ENCODE measurements around the gene SLC29A1. TPM values are rescaled to one million over a fixed set of nuclear protein-coding genes. Genes with fewer than 3 reads are reported as not detected.
A peak's percentile ranks its signal among the peaks of the same experiment; 100 is the strongest.

SLC29A1 gene
- total and polyA plus RNA-seq, 9 of the 15 experiments (the other 6 are each of a cell fraction or from before 2014, with no cell fraction given): 18.9 to 170 (median 57.7) TPM

GRCh38 chr6:44264154-44265006, 41.0 kb downstream of the SLC29A1 start (continued):
- TF ChIP-seq CTCFL (IDR thresholded peaks at IDR 0.05; ENCODE audit: borderline replicate concordance, insufficient read depth, low read depth, low read length, poor library complexity, severe bottlenecking) (no peak), CEBPZ (IDR thresholded peaks at IDR 0.05; ENCODE audit: borderline replicate concordance, low read depth, low read length) (no peak), ZNF583 (CRISPR knock-in tag; IDR thresholded peaks at IDR 0.05) (no peak), TEAD4 (IDR thresholded peaks at IDR 0.05; ENCODE audit: low read length) (no peak), TEAD4 (CRISPR knock-in tag; IDR thresholded peaks at IDR 0.05; ENCODE audit: borderline replicate concordance) (no peak), PHTF2 (CRISPR knock-in tag; IDR thresholded peaks at IDR 0.05) (no peak), ZNF395 (CRISPR knock-in tag; IDR thresholded peaks at IDR 0.05) (no peak), NCOR1 (IDR thresholded peaks at IDR 0.05) (no peak), ZNF507 (tag; conservative IDR thresholded peaks at IDR 0.05) (no peak), LARP7 (IDR thresholded peaks at IDR 0.05) (no peak), MYBL2 (IDR thresholded peaks at IDR 0.05; ENCODE audit: low read depth) (no peak), MYBL2 (CRISPR knock-in tag; IDR thresholded peaks at IDR 0.05; ENCODE audit: borderline replicate concordance) (no peak), VEZF1 (CRISPR knock-in tag; IDR thresholded peaks at IDR 0.05) (0 out of 2 replicates have a peak, but pooled peaks have one; percentile 11), ZNF511 (CRISPR knock-in tag; IDR thresholded peaks at IDR 0.05) (peak; percentile 14; the same call in 1 of the 2 replicates), FIP1L1 (IDR thresholded peaks at IDR 0.05; ENCODE audit: low read depth, low read length, poor library complexity, severe bottlenecking) (no peak), ZSCAN29 (IDR thresholded peaks at IDR 0.05) (no peak), NELFE (IDR thresholded peaks at IDR 0.05; ENCODE audit: insufficient read depth, insufficient read length) (no peak), ESRRB (CRISPR knock-in tag; IDR thresholded peaks at IDR 0.05; ENCODE audit: borderline replicate concordance) (no peak), SMARCA5 (IDR thresholded peaks at IDR 0.05) (0 out of 2 replicates have a peak, but pooled peaks have one; percentile 29)
